ENCODE data around the gene APEH.

GRCh38 chr3:49662720-49663413, 11.3 kb upstream of the APEH start:
- TF ChIP-seq CTCF (IDR thresholded peaks at IDR 0.05) = no peak
- TF ChIP-seq POLR2A (IDR thresholded peaks at IDR 0.05) = no peak
- TF ChIP-seq POLR2AphosphoS5 (IDR thresholded peaks at IDR 0.05; ENCODE audit: insufficient read depth in 1 of 2, low read depth in 1 of 2) = no peak
